Activated T-cell treated with anti-CD3 and anti-CD28 coated beads for 1 hour (primary cell): ENCODE results near the gene OR1L4.

ENCODE experiments used
- DNase-seq: peaks from one replicate; pipeline ENCODE4 v3.0.0-alpha.2; 2020; ENCODE audit warnings: low read depth

OR1L4 gene, protein sequence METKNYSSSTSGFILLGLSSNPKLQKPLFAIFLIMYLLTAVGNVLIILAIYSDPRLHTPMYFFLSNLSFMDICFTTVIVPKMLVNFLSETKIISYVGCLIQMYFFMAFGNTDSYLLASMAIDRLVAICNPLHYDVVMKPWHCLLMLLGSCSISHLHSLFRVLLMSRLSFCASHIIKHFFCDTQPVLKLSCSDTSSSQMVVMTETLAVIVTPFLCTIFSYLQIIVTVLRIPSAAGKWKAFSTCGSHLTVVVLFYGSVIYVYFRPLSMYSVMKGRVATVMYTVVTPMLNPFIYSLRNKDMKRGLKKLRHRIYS

DNA sequence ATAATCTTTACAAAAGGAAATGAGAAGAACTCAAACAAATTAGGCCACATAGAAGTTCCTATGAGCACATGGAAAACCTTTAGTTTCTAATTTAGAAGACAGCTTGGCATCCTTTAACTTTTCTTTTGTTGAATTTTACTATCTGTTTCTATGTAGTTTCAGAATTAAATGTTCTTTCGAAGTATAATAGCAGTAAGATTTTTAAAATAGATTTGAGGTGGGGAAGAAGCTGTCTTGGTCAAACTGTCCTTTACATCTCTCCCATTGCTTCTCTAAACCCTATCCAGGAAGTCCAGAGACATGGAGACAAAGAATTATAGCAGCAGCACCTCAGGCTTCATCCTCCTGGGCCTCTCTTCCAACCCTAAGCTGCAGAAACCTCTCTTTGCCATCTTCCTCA lies at the start of gene OR1L4:
OR1L4 (plus strand) TSS at position 301 of the 400 bp plus-strand sequence; CDS start at position 301, 0 bp downstream.
- DNase-seq: no peak

- no peak for DNase-seq
Observed at GRCh38 chr9:122684851-122685250, 38.9 kb upstream of the OR1L4 start.

DNA sequence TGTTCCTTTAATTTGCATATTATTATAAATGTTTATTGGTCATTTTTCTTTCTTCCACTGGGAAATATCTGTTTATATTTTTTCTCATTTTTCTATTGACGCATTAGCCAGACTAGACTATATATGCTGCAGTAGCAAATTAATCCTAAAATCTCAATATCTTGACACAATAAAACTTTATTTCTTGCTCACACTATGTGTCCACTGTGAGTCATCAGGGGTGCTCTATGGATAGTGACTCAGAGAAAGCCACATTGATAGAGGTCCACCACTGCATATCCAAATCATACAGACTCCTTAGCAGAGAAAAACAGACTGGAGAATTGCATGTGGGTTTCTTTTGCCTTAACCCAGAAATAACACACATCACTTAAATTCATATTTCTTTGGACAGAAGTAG lies 28.1 kb upstream of the OR1L4 start:
- DNase-seq: no peak

DNA sequence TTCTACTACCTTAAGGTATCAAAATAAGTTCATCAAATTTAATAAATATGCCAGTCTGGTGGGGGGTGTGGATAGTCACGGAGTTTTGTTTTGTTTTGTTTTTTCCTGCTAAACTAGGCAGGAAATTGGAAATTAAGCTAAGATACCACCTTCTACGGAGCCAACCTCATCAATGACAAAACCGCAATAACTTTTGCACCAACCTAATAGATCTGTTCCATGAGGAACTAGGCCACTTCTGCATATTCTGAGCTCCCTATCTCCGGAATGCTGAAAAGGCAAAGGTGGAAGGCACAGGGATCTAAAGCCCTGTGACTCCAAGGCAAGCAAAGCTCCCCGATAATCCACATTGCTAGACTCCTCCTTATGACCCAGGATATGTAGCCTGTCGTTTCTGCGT lies 5.8 kb upstream of the OR1L4 start:
- DNase-seq: no peak

DNA sequence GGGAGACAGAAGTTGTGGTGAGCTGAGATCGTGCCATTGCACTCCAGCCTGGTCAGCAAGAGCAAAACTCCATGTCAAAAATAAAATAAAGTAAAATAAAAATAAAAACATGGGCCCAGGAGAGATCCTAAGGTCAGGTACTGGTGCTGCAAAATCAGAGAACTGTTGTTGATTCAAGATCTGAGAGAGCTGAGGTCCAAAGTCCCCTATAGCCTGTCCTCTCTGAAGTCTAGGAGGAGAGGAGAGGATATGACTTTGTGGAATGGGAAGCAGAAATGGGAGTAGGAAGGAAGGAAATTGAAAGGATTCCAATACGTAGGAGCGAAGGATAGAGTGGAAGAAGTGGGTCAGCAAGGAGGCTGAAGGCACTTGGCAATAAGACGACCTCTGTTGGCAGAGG lies 4.6 kb upstream of the OR1L4 start:
- DNase-seq: no peak

GRCh38 chr9:122742003-122742402 lies 18.2 kb downstream of the OR1L4 start, which contains the start of gene OR1L6:
Gene OR1L6 (plus strand): TSS chr9:122742303. CDS start chr9:122749848, 7,545 bp downstream.
- DNase-seq: no peak

DNA sequence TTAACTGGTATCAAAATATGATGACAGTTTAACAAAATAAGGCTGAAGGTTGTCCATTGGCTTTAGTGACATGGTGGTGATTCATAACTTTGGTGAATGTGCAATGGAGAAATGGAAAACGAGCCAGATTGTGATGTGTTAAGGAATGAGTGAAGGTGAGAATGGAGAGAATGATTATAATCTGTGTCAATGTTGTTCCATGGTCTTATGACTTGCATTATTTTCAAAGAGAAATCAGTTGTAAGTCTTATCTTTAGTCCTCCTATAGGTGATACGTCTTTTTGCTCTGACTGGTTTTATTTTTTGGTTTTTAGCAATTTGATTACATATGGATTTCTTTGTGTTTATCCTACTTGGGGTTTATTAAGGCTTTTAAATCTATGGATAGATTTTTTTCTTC lies 31.0 kb downstream of the OR1L4 start:
- DNase-seq: no peak

GRCh38 chr9:122767817-122768216 lies 44.0 kb downstream of the OR1L4 start:
- DNase-seq: no peak
